ENCODE data around the gene NTN4. TPM values are rescaled to one million over a fixed set of nuclear protein-coding genes. Genes with fewer than 3 reads are reported as not detected.

NTN4 gene
- total RNA-seq, 1 experiment from 2014 or later: 0.17 TPM

DNA sequence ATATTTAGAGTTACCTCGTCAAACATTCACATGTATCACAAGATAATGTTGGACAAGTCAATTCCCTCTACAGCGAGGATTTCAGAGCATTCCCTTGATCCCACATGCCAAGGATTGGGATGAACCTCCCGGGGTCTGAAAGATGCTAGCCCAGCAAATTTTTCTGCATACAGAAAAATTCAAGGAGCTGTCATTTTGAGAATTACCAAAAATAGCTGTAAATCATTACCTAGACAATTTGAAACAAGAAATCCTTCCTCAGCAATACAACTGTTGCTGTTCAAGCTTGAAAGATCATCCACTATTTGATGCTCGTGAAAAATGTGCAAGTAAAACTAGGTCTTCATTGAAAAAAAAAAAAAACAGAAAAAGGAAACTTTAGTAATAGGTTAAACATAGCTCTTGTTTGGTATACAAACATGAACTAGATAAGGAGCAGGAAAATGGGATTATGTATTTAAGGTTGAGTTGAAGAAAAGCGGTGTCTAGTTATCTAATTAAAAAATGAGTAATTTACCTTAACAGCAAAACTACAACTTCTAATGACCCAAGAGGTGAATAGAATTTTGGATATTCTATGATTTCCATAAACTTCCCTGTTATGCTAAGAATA, 73.1 kb downstream of the NTN4 start:
- Histone ChIP-seq H2BK120ac (ENCODE audit: low read depth, low read length, poor library complexity, severe bottlenecking) (no peak overlapping the region), H3K4ac (ENCODE audit: low read depth, low read length) (no peak overlapping the region), H4K91ac (ENCODE audit: insufficient read length, low read depth, low read length) (no peak overlapping the region), H4K8ac (replicated peaks; ENCODE audit: insufficient read length, low read depth, low read length) (no peak overlapping the region), H2AFZ (ENCODE audit: low read length) (no peak overlapping the region), H3K9ac (ENCODE audit: extremely low read depth, insufficient read length, low read length) (no peak overlapping the region), H3K4me1 (ENCODE audit: insufficient read depth, low read length) (0 out of 2 replicates have a peak, but pooled peaks cover 1% of the 10 kb centered on the region), H2BK12ac (ENCODE audit: insufficient read length, low read depth, low read length) (no peak overlapping the region), H3K56ac (ENCODE audit: insufficient read length, low read depth, low read length) (no peak overlapping the region), H3T11ph (ENCODE audit: low read length) (no peak overlapping the region), H3K18ac (ENCODE audit: insufficient read length, low read depth, low read length) (no peak overlapping the region), H3K14ac (ENCODE audit: insufficient read depth, low read length) (no peak overlapping the region), H3K27ac (ENCODE audit: insufficient read length, low read depth, low read length) (no peak overlapping the region), H2BK20ac (ENCODE audit: low read depth, low read length, poor library complexity, severe bottlenecking) (no peak overlapping the region), H4K20me1 (ENCODE audit: control insufficient read depth, insufficient read depth, insufficient read length) (no peaks in the 10 kb centered on the region), H2AK5ac (ENCODE audit: insufficient read length, low read length) (no peak overlapping the region), H3K79me2 (ENCODE audit: insufficient read depth, low read length) (no peaks in the 10 kb centered on the region), H2BK15ac (ENCODE audit: low read depth, low read length) (no peak overlapping the region), H4K5ac (ENCODE audit: insufficient read length, low read depth, low read length) (no peak overlapping the region), H3K79me1 (ENCODE audit: insufficient read depth, low read depth, low read length, poor library complexity, severe bottlenecking) (no peaks in the 10 kb centered on the region), H3K23me2 (ENCODE audit: insufficient read length, low read depth, low read length, poor library complexity, severe bottlenecking) (no peaks in the 10 kb centered on the region), H3K4me2 (ENCODE audit: insufficient read depth, insufficient read length, low read length) (no peak overlapping the region), H3K27me3 (ENCODE audit: insufficient read depth, low read length) (no peaks in the 10 kb centered on the region), H3K9me3 (ENCODE audit: control insufficient read depth, low read depth, low read length) (no peaks in the 10 kb centered on the region), H3K23ac (ENCODE audit: insufficient read length, low read depth, low read length) (no peak overlapping the region), H2BK5ac (ENCODE audit: insufficient read length, low read length) (no peak overlapping the region)
- no CpG with 5 or more reads among the region's 5 CpGs for WGBS (ENCODE audit: extremely low coverage, insufficient read length, low lambda C conversion rate)
- TF ChIP-seq, protein P1, sequence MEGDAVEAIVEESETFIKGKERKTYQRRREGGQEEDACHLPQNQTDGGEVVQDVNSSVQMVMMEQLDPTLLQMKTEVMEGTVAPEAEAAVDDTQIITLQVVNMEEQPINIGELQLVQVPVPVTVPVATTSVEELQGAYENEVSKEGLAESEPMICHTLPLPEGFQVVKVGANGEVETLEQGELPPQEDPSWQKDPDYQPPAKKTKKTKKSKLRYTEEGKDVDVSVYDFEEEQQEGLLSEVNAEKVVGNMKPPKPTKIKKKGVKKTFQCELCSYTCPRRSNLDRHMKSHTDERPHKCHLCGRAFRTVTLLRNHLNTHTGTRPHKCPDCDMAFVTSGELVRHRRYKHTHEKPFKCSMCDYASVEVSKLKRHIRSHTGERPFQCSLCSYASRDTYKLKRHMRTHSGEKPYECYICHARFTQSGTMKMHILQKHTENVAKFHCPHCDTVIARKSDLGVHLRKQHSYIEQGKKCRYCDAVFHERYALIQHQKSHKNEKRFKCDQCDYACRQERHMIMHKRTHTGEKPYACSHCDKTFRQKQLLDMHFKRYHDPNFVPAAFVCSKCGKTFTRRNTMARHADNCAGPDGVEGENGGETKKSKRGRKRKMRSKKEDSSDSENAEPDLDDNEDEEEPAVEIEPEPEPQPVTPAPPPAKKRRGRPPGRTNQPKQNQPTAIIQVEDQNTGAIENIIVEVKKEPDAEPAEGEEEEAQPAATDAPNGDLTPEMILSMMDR (conservative IDR thresholded peaks at IDR 0.05): no peak
- Mint-ChIP-seq H3K27ac (no peak overlapping the region), H3K27me3 (ENCODE audit: low read depth) (no peaks in the 10 kb centered on the region), H3K4me1 (peaks cover 11 to 14% of the 10 kb centered on the region in 2 experiments), H3K36me3 (ENCODE audit: insufficient read depth in 1 of 3, low read depth in 3 of 3) (no peaks in the 10 kb centered on the region), H3K9me3 (no peaks in the 10 kb centered on the region), H3K4me3 (no peak overlapping the region)
- no peak for DNase-seq
